AG04450 (cell line): Measurements from ENCODE around the gene UBTD1. TPM values are rescaled to one million over a fixed set of nuclear protein-coding genes. Genes with fewer than 3 reads are reported as not detected.

Source experiments
- CTCF ChIA-PET: fragments of 300-600, 350-600 bp; formaldehyde crosslinking; extraction: SDS; loops from one replicate; lab custom pipeline; 2022; ENCODE audit warnings: antibody characterized with exemption, inconsistent platforms; lab: Charles Lee
- POLR2A ChIA-PET: fragments of 350-600 bp; formaldehyde crosslinking; extraction: SDS; loops from one replicate; lab custom pipeline; 2021; ENCODE audit warnings: antibody characterized with exemption, inconsistent platforms; lab: Yijun Ruan, JAX
- DNase-seq: peaks from one replicate; pipeline ENCODE4 v3.0.0-alpha.2; 2011; ENCODE audit warnings: low read depth, low spot score
- H3K27ac ChIP-seq: one replicate; pipeline ENCODE4 v1.5.1; 2012; ENCODE audit warnings: low read depth, low read length, control low read depth
- H3K27me3 ChIP-seq: one replicate; pipeline ENCODE4 v1.6.0; 2012; ENCODE audit warnings: low read length; ENCODE audit not compliant: control insufficient read depth, insufficient read depth
- H3K4me3 ChIP-seq: 2 replicates; pipeline ENCODE4 v1.5.1; 2011; ENCODE audit warnings: mild to moderate bottlenecking, low read depth, low read length, control low read depth
- H3K9me3 ChIP-seq: 2 replicates; pipeline ENCODE4 v1.5.1; 2012; ENCODE audit warnings: low read length; ENCODE audit not compliant: control insufficient read depth, insufficient read depth
- polyA plus RNA-seq: library from polyadenylated mRNA; depleted of rRNA; stranded (reverse); fragments of >200 nt; gene quantifications from 2 replicates; pipeline ENCODE4 v1.2.3, GENCODE V29; 2011
- TF ChIP-seq, protein P1 (sequence below): IDR thresholded peaks from 2 replicates; pipeline ENCODE4 v1.5.1; 2011; ENCODE audit warnings: low read depth, low read length, control low read depth, inconsistent platforms

The UBTD1 gene
- polyA plus RNA-seq, 1 experiment: 15.5 TPM

- TF ChIP-seq, protein P1, sequence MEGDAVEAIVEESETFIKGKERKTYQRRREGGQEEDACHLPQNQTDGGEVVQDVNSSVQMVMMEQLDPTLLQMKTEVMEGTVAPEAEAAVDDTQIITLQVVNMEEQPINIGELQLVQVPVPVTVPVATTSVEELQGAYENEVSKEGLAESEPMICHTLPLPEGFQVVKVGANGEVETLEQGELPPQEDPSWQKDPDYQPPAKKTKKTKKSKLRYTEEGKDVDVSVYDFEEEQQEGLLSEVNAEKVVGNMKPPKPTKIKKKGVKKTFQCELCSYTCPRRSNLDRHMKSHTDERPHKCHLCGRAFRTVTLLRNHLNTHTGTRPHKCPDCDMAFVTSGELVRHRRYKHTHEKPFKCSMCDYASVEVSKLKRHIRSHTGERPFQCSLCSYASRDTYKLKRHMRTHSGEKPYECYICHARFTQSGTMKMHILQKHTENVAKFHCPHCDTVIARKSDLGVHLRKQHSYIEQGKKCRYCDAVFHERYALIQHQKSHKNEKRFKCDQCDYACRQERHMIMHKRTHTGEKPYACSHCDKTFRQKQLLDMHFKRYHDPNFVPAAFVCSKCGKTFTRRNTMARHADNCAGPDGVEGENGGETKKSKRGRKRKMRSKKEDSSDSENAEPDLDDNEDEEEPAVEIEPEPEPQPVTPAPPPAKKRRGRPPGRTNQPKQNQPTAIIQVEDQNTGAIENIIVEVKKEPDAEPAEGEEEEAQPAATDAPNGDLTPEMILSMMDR: no peak
- H3K4me3 ChIP-seq: no peak overlapping the region
- ChIA-PET POLR2A (no interaction called here), CTCF (no interaction called here)
- no peak for DNase-seq
- H3K27ac ChIP-seq: no peak overlapping the region
- H3K27me3 ChIP-seq: no peaks in the 10 kb centered on the region
- no peaks in the 10 kb centered on the region for H3K9me3 ChIP-seq
Observed at GRCh38 chr10:97577701-97578100, 79.0 kb downstream of the UBTD1 start.

DNA sequence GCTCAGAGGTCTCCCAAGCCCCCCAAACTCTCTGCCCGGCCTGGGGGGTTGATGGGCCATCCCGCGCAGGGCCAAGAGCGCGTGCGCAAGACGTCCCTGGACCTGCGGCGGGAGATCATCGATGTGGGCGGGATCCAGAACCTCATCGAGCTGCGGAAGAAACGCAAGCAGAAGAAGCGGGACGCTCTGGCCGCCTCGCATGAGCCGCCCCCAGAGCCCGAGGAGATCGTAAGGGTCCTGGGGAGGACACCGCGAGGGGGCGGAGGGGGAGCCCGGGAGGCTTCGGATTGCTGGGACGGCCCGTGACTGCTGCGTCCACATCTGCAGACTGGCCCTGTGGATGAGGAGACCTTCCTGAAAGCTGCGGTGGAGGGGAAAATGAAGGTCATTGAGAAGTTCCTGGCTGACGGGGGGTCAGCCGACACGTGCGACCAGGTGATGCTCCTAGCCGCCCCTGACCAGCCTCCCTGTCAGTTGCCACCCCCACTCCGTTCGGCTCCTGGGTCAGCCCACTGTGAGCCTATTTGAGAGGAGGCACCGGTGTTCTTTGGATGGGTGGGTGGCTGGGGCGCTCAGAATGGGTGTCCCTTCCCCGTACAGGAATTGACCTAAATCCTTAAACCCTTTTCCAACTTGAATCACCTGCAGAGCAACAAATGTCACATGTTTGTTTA is 79.6 kb downstream of the UBTD1 start:
- Histone ChIP-seq H3K27me3 (no peaks in the 10 kb centered on the region), H3K27ac (no peak overlapping the region), H3K4me3 (no peak overlapping the region), H3K9me3 (no peaks in the 10 kb centered on the region)
- TF ChIP-seq, protein P1: no peak
- POLR2A ChIA-PET: interaction anchor here (0.6 kb wide), 1 partner anchor 13 kb away, joined by 3 read pairs; no protein-coding TSS in a partner anchor
- CTCF ChIA-PET: interaction anchor here (0.6 kb wide), 1 partner anchor 152 kb away, joined by 4 read pairs; no protein-coding TSS in a partner anchor
- no peak for DNase-seq

DNA sequence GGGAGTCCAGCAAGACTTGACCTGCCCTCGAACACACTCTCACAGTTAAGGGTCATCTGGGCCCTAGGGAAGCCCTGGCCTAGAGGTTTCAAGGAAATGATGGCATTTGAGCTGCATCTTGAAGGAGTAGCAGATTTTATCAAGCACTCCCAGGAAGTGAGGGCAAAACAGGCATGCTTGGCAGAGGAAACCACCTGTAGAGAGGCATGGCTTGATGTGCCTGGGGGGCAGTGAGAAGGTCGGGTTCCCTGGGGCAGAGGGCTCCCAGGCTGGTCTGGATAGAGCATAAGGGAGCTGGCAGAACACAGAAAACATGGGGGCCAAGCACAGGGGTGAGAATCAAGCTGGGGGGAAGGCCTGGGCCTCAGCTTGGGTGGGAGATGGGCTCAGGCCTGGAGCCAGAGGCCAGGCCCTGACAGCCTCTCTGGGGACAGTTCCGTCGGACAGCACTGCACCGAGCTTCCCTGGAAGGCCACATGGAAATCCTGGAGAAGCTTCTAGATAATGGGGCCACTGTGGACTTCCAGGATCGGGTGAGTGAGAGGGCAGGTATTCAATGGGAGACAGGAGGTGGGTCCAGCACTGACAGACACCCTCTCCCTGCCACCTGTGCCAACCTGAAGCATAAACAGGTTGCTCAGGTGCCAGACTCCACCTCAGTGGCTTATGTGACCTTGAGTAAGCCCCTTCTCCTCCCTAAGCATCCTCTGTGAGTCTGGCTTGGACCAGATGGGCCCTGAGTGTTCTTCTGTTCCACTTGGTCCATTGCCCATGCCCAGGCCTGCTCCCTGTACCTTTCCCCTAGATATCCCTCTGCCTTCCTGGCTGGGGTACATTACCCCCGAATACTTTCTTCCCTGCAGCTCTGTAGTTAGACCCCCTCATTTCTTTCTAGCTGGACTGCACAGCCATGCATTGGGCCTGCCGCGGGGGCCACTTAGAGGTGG is 82.0 kb downstream of the UBTD1 start:
- Histone ChIP-seq H3K4me3 (no peak overlapping the region), H3K27ac (no peak overlapping the region), H3K27me3 (no peaks in the 10 kb centered on the region), H3K9me3 (no peaks in the 10 kb centered on the region)
- CTCF ChIA-PET: interaction anchor here (1.3 to 1.7 kb wide), 2 partner anchors 9 to 26 kb away, joined by 6 read pairs; partner anchors contain the start of gene ANKRD2
- TF ChIP-seq, protein P1: no peak
- no peak for DNase-seq
- POLR2A ChIA-PET: no interaction called here

- POLR2A ChIA-PET: no interaction called here
- TF ChIP-seq, protein P1: no peak
- H3K27me3 ChIP-seq: no peaks in the 10 kb centered on the region
- CTCF ChIA-PET: interaction anchor here (1.1 to 1.7 kb wide), 2 partner anchors 9 to 28 kb away, joined by 5 to 6 read pairs; partner anchors contain the start of gene ANKRD2
- H3K27ac ChIP-seq: no peak overlapping the region
- H3K9me3 ChIP-seq: no peaks in the 10 kb centered on the region
- H3K4me3 ChIP-seq: no peak overlapping the region
- DNase-seq: no peak
Observed at GRCh38 chr10:97582169-97582568, 83.4 kb downstream of the UBTD1 start.

DNA sequence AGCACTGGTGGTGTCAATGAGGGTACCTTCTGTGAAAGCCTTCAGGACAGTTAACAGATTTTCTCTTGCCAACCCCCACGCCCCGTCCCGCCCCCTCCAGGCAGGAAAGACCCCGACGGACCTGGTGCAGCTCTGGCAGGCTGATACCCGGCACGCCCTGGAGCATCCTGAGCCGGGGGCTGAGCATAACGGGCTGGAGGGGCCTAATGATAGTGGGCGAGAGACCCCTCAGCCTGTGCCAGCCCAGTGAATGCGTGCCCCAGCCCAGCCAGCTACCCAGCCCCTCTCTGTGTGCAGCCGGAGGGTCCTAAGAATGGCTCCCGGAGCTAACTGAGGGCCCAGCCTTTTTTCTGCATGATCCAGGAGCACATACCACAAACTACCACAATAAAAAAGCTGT is 84.8 kb downstream of the UBTD1 start:
- no peak overlapping the region for H3K4me3 ChIP-seq
- no peak for DNase-seq
- H3K27me3 ChIP-seq: no peaks in the 10 kb centered on the region
- H3K27ac ChIP-seq: no peak overlapping the region
- no peaks in the 10 kb centered on the region for H3K9me3 ChIP-seq
- CTCF ChIA-PET: no interaction called here
- TF ChIP-seq, protein P1: no peak
- POLR2A ChIA-PET: no interaction called here
